ENCODE data around the gene ABCA2. TPM values are rescaled to one million over a fixed set of nuclear protein-coding genes. Genes with fewer than 3 reads are reported as not detected.
A peak's percentile ranks its signal among the peaks of the same experiment; 100 is the strongest.
"Not testable (repeated sequence)": the region's sequence is repeated elsewhere in the genome, so short reads cannot be mapped to it uniquely, and the experiment has no call there.

The ABCA2 gene
- total RNA-seq, 1 donor from 2014 or later: 20.2 TPM

DNA sequence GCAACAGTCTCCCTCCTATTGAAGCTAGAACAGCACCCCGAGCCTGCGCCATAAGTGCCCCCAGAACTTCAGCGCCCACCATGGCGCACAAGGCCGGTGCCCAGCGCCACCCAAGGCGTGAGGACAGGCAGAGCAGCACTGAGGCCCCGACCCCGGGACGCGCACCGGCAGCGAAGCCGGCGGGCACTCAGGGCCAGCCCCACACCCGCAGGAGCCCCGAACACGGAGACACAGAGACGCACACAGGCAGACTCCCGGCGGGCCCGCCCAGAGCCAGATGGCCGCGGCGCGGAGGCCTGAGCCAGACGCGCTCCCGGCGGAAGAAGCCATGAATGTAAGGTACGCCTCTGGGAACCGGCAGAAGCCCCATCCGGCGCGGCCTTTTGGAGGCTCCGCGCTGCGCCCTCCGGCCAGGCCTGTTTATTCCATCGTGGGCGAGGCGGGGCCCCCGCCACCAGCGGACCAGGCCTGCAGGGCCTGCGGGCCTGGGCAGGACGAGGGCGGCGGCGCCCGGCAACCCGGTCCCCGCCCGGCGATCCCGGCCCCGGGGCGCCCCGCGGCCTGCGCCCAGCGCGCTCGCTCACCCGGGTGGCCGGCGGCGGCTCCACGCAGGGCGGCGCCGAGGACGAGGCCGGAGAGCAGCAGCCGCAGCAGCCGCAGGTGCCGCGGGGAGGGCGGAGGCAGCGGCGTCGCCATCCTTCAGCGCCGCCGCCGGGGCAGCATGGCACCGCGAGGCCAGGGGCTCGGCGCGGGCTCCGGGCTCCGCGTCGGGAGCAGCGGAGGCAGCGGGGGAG, 17.5 kb upstream of the ABCA2 start:
- DNase-seq (ENCODE audit: low spot score): no peak

DNA sequence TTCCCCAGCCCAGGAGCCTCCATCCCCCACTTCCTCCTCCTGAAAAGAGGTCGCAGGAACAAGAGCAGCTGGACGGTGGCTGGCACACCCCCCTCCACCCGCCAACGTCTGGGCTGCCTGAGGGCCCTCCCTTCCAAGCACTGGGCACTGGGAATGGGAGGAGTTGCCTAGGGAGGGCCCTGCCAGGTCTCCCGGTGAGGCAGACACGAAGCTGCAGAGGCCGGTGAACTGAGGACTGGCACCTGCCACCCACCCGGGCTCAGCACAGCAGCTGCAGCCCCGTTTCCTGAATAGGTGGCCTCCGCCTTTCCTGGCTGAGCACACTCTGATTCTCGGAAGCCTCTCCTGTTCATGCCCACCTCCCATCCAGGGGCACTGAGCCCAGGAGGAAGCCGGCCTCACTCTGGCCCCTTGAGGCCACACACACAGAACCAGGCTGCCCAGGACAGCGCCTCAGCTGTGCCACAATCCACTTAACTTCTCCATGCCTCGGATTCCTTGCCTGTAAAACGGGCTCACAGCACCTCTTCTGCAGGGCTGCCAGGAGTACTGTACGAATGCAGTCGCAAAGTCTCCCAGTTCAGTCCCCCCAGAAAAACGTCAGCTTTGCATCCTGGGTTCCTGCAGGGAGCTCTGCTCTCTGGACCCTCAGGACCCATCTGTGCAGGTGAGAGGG, 16.6 kb upstream of the ABCA2 start:
- no peak for DNase-seq (ENCODE audit: low spot score)

DNA sequence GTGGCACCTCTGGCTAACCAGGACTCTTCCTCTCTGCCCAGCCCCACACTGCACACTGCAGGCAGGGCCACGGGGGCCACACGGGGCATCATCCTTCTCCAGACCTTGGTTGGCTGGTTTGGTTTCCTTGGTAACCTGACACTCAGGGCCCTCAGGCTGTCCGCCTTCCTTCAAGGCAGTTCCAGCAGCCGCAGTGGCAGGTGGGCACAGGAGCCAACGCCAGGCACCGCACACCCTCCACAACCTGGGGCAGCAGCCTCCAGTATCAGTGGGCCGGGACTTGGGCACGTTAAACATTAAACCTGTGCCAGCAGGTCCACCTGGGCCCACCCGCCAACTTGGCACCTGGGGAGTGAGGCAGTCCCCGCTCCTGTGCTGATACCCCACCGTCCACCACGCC, 16.0 kb upstream of the ABCA2 start:
- no peak for DNase-seq (ENCODE audit: low spot score)

DNA sequence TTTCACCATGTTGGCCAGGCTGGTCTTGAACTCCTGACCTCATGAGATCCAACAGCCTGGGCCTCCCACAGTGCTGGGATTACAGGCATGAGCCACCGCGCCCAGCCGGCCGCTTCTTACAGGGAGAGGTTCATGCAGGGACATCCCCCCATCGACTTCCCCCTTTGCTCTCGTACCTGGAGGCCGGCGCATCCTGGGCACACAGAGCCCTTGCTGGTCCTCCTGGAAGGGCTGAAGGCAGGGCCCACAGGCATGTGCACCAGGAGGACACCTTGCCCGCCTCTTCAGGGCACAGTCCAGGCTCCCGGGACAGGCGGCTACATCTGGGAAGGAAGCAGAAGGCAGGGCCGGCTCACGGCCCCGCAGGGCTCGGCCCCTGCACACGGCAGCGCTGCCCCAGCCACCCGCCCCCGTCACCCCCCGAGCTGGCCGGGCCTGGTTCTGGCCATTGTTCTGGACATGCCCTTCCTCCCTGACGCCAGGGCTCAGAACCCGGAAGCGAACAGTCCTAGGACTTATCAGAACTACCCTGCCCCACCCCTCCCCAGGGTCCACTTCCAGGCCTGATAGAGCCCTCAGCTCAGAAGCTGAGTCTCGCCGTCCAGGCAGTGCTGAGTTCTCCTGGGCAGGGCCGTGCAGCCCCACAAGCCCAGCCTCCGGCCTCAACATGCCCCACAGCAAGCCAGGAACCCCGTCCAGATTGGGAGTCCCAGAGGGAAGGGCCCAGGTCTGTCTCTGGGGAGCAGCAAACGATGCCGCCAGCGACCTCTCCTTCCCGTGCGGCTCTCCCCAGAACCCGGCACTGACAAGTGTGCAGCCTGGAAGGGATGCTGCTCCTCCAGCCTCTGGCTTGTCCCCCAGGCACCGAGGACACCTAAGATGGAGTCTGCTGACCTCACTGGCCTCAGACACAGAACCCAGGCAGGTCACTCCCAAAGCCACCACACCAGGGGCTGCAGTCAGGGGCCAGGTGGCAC, 15.0 kb upstream of the ABCA2 start:
- DNase-seq (ENCODE audit: low spot score): no peak

DNA sequence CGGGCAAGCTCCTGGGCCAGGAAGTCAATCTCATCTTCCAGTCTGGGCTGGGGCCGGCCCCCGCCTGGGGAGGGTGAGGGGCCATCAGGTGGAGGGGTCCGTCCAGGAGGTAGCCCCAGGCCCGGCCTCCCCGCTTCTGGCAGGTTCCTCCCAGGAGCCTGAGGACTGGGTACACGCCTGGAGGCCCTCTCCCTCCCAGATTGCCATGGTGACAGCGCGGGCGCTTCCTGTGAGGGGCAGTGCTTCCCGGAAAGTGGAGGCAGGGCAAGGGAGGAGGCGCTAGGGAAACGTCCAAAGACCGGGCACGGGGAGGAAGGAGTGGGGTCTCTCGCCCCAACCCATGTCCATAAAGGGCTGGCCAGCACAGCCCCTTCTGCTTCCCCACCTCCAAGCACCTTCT, 13.1 kb upstream of the ABCA2 start:
- no peak for DNase-seq (ENCODE audit: low spot score)

DNA sequence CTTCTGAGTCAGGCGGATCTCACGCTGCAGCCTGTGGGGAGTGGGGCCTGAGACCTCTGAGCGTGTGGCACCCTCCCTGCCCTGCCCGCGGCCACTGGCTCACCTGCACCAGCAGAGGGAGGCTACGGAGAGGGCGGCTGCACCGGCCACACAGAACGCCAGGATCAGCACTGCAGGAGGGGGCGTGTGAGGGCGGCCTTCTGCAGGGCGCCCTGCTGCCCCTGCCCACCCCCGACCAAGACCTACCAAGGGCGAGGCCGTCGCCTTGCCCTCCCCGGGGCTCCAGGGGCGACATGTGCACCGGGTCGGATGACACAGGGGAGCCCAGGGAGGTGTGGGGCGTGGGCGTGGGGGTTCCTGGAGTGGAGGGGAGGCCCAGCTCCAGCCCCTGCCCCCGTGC, 12.5 kb upstream of the ABCA2 start:
- DNase-seq (ENCODE audit: low spot score): no peak

DNA sequence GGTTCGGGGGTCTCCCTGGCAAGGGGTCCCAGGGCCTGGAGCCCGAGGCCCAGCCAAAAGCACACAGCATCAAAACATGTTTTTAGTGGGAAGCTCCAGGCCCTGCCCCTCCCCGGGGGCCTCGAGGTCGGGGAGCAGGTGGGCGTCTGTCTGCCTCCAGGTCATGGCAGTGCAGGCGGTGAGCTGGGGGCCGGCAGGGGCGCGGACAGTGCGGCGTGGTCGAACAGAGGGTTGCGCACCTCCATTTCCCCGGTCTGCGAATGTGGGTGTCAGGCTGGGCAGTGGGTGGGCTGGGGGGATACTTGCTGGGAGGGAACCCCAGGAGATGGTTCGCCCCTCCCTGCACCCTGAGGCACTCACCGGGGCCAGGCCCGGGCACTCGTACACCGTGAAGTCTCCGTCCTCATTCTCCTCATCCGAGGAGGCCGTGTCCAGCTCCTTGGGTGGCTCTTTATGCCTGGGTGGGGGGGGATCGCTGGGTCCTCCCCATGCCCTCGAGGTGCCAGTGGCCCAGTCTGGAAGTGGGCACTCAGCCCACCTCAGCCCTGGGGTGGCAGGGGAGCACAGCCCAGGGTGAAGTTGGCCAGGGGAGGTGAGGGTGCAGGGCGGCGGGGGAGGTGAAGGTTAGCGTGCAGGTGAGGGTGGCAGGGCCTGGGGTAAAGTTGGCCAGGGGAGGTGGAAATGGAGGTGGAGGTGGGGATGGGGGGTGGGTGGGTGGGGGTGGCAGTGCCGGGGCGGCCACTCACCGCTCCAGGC, 11.8 kb upstream of the ABCA2 start:
- no peak for DNase-seq (ENCODE audit: low spot score)

DNA sequence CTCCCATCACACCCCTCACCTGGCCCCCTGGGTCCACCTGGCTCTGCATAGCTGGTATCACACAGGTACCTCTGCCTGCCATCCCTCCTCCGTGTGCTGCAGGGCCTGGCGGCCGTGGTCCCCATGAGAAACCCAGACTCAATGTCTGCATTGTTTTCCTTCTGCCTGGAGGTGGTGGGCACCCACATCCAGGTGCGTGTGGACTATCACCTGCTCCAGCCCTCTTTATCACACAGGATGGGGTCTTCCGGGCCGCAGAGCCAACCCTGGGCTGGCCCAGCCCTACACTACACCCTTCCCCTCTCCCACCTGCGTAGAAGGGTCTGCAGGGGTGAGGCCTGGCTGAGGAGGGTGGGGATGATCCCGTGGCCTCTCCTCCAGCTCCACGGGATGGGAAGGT, 10.9 kb upstream of the ABCA2 start:
- DNase-seq (ENCODE audit: low spot score): no peak

DNA sequence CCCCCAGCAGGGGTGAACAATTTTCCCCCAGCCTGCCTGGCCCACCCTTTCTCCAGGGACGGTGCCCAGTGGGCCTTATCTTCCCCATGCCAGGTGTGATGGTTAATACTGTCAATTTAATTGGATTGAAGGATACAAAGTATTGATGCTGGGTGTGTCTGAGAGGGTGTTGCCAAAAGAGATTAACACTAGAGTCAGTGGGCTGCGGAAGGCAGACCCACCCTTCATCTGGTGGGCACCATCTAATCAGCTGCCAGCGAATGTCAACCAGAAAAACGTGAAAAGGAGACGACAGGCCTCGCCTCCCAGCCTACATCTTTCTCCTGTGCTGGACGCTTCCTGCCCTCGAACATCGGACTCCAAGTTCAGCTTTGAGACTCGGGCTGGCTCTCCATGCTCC, 9.4 kb upstream of the ABCA2 start:
- DNase-seq (ENCODE audit: low spot score): no peak

DNA sequence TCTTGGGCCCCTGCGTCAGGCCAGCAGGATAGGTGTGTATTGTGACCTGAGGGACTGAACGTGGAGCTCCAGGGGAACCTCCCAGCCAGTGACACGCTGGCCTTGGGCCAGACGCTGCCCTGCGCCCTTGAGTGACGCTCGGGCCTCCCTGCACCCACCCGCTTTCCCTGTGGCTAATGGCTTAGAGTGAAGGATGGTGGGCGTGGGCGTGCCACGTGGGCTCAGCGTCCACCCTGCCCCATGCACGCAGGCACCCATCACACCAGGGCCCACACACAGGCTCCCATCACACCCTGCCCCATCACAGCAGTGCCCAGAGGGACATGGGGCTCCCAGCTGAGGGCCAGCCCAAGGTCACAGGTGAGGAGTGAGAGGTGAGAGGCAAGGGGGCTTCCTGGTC, 9.0 kb upstream of the ABCA2 start:
- DNase-seq (ENCODE audit: low spot score): no peak

DNA sequence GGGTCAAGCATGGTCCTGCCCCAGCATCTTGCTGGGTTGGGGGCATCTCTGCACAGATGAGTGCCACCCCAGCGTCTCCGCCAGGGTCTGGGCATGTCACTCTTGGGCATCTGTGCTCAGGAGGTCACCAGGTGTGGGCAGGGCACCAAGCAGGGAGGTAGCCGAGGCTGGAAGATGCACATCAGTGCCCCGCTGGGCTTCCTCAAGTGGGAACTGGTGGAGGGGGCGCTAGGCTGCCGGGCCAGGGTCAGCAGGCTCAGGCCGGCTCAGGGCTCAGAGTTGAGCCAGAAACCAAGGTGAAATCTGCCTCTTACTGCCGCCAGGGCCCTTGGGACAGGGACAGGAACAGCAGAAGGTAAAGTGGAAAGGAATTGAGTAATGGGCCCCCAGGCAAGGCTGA, 7.9 kb upstream of the ABCA2 start:
- DNase-seq (ENCODE audit: low spot score): no peak

DNA sequence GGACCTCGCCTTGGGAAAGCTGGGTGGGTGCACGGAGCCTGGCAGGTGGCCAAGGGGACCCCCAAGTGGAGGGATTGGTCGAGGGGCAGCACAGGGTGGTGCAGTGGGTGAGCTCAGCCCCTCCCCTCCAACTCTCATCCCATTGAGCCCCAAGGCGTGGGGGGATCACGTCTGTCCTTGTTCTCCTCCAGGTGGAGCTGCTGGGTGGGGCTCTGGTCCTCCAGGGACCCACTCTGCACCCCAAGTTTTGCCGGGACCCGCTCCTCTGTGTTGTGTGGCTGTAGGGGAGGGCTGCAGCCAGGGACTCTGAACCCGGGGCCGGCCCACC, 7.4 kb upstream of the ABCA2 start:
- no peak for DNase-seq (ENCODE audit: low spot score)

DNA sequence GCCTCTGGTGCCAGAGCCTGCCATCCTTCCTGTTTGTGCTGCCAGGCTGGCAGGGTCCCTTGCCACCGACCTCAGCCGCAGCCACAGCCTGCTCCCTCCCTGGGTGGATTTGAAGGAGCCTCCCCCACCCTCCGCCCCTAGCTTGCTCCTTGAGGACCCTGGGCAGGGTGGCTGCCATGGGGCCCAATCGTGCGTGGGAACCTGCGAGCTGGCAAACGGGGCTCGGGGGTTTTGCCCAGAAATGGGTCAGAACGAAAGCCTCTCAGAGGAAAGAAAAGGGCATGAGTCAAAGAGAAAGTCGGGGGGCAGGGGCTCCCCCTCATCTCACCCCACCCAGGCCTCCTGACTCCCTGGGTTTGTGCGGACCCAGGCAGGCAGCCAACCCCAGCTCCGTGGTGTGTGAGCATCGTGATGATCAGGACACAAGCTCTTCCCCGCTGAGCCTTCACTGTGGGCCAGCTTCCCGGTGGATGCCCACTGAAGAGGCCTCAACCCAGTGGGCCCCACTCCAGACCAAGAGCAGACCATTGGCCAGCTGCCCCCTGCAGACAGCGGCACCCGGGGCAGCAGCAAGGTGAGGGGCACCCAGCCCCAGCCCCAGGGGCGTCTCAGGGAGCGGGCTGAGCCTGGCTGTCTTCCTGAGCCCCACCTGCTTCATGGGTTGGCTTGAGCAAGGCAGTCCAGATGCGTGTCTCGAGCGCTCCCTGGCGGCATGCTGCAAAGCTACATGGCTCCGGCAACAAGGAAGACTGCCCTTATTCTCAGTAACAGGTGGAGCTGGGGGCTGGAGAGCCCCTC, 6.9 kb upstream of the ABCA2 start:
- peak; percentile 85 for DNase-seq (ENCODE audit: low spot score)

DNA sequence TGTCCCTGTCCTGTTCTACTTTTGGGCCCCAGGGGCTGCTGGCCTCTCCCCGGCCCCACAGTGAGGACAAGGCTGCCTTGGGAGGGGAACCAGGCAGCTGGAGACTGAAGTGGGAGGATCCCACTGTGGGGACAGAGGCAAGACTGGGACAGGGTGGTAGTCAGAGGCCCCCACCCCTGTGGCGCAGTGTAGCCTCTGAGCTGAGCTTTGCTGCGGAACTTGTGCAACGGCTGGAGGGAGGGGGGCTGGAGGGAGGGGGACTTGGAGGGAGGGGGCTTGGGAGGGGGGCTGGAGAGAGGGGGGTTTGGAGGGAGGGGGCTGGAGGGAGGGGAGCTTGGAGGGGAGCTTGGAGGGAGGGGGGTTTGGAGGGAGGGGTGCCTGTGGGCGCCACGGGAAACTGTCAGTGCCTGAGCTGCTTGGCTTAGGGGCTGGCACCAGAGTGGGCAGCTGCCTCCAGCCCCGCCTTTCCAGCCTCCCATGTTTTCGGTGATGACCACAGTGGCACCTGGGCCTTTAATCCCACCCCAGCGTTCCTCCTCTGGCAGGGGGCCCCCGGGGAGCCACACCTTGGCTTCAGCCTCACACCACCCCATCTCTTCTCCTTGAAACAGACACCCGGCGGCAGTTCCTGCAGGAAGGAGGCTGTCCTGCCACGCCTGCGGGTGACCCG, 6.1 kb upstream of the ABCA2 start:
- no peak for DNase-seq (ENCODE audit: low spot score)

DNA sequence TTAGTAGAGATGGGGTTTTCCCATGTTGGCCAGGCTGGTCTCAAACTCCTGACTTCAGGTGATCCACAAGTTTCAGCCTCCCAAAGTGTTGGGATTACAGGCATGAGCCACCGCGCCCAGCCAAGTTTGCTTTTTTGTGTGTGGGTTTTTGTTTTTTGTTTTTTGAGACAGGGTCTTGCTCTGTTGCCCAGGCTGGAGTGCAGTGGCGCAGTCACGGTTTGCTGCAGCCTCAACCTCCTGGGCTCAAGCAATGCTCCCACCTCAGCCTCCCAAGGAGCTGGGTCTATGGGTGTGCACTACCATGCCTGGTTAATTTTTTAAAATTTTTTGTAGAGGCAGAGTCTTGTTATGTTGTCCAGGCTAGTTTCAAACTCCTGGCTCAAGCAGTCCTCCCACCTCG, 5.4 kb upstream of the ABCA2 start:
- DNase-seq (ENCODE audit: low spot score): not testable (repeated sequence)

DNA sequence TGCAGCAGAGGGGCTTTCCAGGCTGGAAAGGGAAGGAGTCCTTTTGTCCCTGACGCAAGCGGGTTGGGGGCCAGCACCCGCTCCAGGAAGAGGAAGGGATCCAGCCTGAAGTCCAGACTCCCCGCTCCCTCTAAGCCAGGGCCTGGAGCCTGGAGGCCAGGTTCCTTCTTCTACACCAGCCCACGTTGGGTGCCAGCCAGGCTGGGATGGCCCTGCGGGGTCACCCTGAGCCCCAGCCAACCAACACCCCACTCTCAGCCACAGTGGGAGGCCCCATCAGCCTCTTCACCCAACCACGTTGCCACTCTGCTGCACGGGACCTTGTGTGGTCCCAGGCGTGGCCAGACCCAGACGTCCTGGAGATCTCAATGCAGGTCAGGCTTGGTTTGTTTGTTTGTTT, 4.8 kb upstream of the ABCA2 start:
- DNase-seq (ENCODE audit: low spot score): no peak

DNA sequence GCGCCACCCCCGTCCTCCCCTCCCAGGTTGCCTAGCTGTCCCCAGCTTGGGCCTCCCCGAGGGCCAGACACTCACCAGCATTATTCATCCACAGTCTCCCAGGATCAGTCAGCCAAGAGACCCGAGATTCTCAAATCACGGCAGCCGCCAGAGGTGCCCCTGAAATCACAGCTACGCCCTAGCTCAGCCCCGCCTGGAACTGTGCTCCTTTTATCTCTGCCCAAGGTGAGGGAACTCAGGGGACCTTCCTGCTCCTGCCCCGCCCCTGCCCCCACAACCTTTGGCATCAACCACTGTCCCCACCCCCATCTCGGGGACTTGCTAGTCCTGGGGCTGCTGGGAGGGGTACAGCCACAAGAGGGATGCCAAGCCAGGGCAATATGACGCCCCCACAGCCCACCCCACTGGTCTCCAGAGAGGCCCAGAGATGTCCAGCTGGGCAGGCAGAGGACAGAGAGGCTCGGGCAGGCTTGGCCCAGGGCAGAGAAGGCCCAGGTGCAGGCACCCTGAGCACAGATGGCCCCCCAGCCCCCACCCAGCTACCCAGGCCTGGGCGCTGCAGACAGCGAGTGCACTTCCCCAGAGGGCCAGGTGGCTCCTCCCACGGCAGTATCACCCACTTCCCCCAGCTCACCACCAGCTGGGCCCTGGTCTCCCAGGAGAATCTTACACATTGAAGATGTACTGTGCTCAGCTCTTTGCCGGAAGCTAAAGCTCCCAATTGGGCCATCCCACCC, 4.0 kb upstream of the ABCA2 start, which contains the start of gene FUT7:
Gene FUT7, minus strand, starts transcription at position 185 of the 737 bp plus-strand sequence. Its CDS starts 97 bp downstream, at position 88.
- peak; percentile 38 for DNase-seq (ENCODE audit: low spot score)

DNA sequence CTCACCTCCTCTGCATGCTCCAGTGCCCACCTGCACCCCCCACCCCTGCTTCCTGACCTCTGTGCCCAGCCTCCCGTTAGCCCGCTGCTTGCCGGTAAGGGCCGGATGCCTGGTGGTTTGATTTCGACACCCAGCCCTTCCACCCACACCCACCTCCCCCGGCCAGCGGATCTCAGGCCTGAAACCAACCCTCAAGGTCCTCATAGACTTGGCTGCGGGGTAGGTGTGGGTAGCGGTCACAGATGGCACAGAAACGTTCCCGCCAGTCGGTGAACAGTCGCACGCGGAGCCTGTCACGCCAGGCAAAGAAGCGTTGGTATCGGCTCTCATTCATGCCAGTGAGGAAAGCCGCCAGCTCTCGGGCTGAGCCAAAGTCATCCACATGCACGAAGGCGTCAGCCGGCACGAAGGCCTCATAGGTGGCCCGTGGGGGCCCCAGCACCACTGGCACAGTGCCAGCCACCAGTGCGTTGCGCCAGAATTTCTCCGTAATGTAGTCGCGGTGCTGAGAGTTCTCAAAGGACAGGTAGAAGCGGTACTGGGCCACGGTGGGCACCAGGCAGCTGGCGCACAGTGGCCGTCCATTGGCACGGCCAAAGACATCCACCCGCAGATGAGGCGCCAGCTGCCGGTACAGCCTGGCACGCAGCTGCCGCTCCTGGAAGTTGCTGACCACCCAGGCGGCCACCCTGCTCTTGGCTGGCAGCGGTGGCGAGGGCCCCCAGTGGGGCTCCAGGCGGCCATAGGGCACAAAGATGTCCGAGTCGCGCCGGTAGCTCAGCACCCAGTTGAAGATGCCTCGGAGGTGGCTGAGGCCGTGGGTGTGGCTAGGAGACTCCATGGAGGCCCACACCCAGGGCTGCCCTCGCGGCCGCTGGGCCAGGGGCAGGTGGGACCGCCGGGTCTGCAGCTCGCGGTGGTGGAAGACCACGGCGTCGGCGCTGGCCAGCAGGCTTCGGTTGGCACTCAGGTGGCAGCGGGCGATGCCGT, 2.8 kb upstream of the ABCA2 start:
- DNase-seq (ENCODE audit: low spot score): no peak

Measured in umbilical cord (tissue), 2 donors.